Neural cell (in vitro differentiated cells): Measurements from ENCODE around the gene ZC3H15. TPM values are rescaled to one million over a fixed set of nuclear protein-coding genes. Genes with fewer than 3 reads are reported as not detected.
"Not testable (repeated sequence)": the region's sequence is repeated elsewhere in the genome, so short reads cannot be mapped to it uniquely, and the experiment has no call there.

Experiments used
- H2AFZ ChIP-seq: fragments of 200-600, 300-800 bp; sonication (generic), shearing (Covaris generic); 2 replicates; pipeline ENCODE4 v1.6.0; 2014; ENCODE audit warnings: low read depth, mild to moderate bottlenecking, antibody characterized with exemption, low read length, moderate library complexity
- H3F3A ChIP-seq: fragments of 200-600 bp; shearing (Covaris generic); 2 replicates; pipeline ENCODE4 v1.6.1; 2016; ENCODE audit warnings: mild to moderate bottlenecking, moderate library complexity, mixed read lengths, antibody characterized with exemption, low read length; ENCODE audit not compliant: insufficient read depth, poor library complexity, severe bottlenecking
- H3K27ac ChIP-seq: fragments of 200-600, 300-800 bp; sonication (generic), shearing (Covaris generic); 2 replicates; pipeline ENCODE4 v1.5.1; 2014; ENCODE audit warnings: mild to moderate bottlenecking, low read length, moderate library complexity
- H3K27me3 ChIP-seq: fragments of 300-800, 200-600 bp; sonication (generic), shearing (Covaris generic); 2 replicates; pipeline ENCODE4 v1.6.0; 2014; ENCODE audit warnings: mild to moderate bottlenecking, low read depth, low read length, moderate library complexity; ENCODE audit not compliant: insufficient read depth
- H3K36me3 ChIP-seq: fragments of 300-800, 200-600 bp; sonication (generic), shearing (Covaris generic); 2 replicates; pipeline ENCODE4 v1.5.1; 2014; ENCODE audit warnings: mild to moderate bottlenecking, antibody characterized with exemption, low read length, moderate library complexity; ENCODE audit not compliant: insufficient read depth
- H3K4me2 ChIP-seq: fragments of 300-800, 200-600 bp; sonication (generic), shearing (Covaris generic); 2 replicates; pipeline ENCODE4 v1.6.0; 2014; ENCODE audit warnings: mild to moderate bottlenecking, low read length
- H3K4me3 ChIP-seq: fragments of 300-800, 200-600 bp; sonication (generic), shearing (Covaris generic); 2 replicates; pipeline ENCODE4 v1.5.1; 2014; ENCODE audit warnings: mild to moderate bottlenecking, low read length, moderate library complexity
- H3K79me2 ChIP-seq: fragments of 200-600 bp; shearing (Covaris generic); replicated peaks from 2 replicates; pipeline ENCODE4 v1.6.0; 2014; ENCODE audit warnings: mild to moderate bottlenecking, low read length, moderate library complexity; ENCODE audit not compliant: insufficient read depth
- H3K9ac ChIP-seq: fragments of 300-800, 200-600 bp; sonication (generic), shearing (Covaris generic); 2 replicates; pipeline ENCODE4 v1.6.1; 2016; ENCODE audit warnings: mild to moderate bottlenecking, low read length, mixed read lengths
- H3K9me2 ChIP-seq: fragments of 200-600 bp; shearing (Covaris generic); 2 replicates; pipeline ENCODE4 v1.6.1; 2016; ENCODE audit warnings: mild to moderate bottlenecking, low read length, mixed read lengths; ENCODE audit not compliant: insufficient read depth
- H3K9me3 ChIP-seq: fragments of 200-600, 300-800 bp; sonication (generic), shearing (Covaris generic); 2 replicates; pipeline ENCODE4 v1.6.1; 2016; ENCODE audit warnings: mild to moderate bottlenecking, mixed run types, low read length, moderate library complexity, mixed read lengths
- H4K20me1 ChIP-seq: fragments of 200-600 bp; shearing (Covaris generic); 2 replicates; pipeline ENCODE4 v1.6.1; 2016; ENCODE audit warnings: mild to moderate bottlenecking, mixed run types; ENCODE audit not compliant: insufficient read depth
- CTCF ChIP-seq: fragments of 450-650 bp; IDR thresholded peaks from 2 replicates; pipeline ENCODE4 v1.5.1; 2014; ENCODE audit warnings: antibody characterized with exemption, mild to moderate bottlenecking, moderate library complexity; ENCODE audit not compliant: poor library complexity, severe bottlenecking
- EP300 ChIP-seq: fragments of 450-650 bp; conservative IDR thresholded peaks from 2 replicates; pipeline ENCODE4 v1.6.1; 2014; ENCODE audit warnings: antibody characterized with exemption, mild to moderate bottlenecking, moderate library complexity; ENCODE audit not compliant: poor library complexity, severe bottlenecking
- EZH2 ChIP-seq: fragments of 200-600, 300-800 bp; shearing (Covaris generic), sonication (generic); IDR thresholded peaks from 2 replicates; pipeline ENCODE4 v1.6.1; 2014; ENCODE audit warnings: antibody characterized with exemption, low read length, borderline replicate concordance, mild to moderate bottlenecking; ENCODE audit not compliant: insufficient read depth, poor library complexity, severe bottlenecking
- MXI1 ChIP-seq: fragments of 450-650 bp; conservative IDR thresholded peaks from 2 replicates; pipeline ENCODE4 v1.6.1; 2014; ENCODE audit warnings: antibody characterized with exemption, mild to moderate bottlenecking; ENCODE audit not compliant: poor library complexity, severe bottlenecking
- POLR2AphosphoS5 ChIP-seq: IDR thresholded peaks from 2 replicates; pipeline ENCODE4 v1.6.1; 2012
- RAD21 ChIP-seq: fragments of 450-650 bp; conservative IDR thresholded peaks from 2 replicates; pipeline ENCODE4 v1.6.1; 2014; ENCODE audit warnings: antibody characterized with exemption, mild to moderate bottlenecking, moderate library complexity
- REST ChIP-seq: IDR thresholded peaks from 2 replicates; pipeline ENCODE4 v1.6.1; 2012; ENCODE audit warnings: borderline replicate concordance
- SMC3 ChIP-seq: fragments of 450-650 bp; conservative IDR thresholded peaks from 2 replicates; pipeline ENCODE4 v1.6.1; 2014; ENCODE audit warnings: antibody characterized with exemption, mild to moderate bottlenecking, moderate library complexity; ENCODE audit not compliant: poor library complexity
- TAF1 ChIP-seq: IDR thresholded peaks from 2 replicates; pipeline ENCODE4 v1.6.1; 2012; ENCODE audit warnings: low read depth
- polyA minus RNA-seq: library from RNA; depleted of rRNA, polyadenylated mRNA; stranded (reverse); fragments of >200 nt; gene quantifications from 2 replicates; pipeline ENCODE4 v1.2.3, GENCODE V29; 2014
- polyA plus RNA-seq: library from polyadenylated mRNA; depleted of rRNA; stranded (reverse); fragments of >200 nt; gene quantifications from 2 replicates; pipeline ENCODE4 v1.2.3, GENCODE V29; 2014

The ZC3H15 gene
- polyA plus RNA-seq (122 and 149 TPM in 2 replicates), polyA minus RNA-seq (105 and 108 TPM in 2 replicates)

GRCh38 chr2:186485871-186486650 lies at the start of gene ZC3H15:
Gene ZC3H15 (plus strand): TSS chr2:186486260. CDS start chr2:186486383, 123 bp downstream.
- H3K79me2 ChIP-seq, result peaks cover 46% of the 10 kb centered on the region
- H3K9ac ChIP-seq, result peak within 1 kb of the TSS; percentile 90
- no peaks in the 10 kb centered on the region for H4K20me1 ChIP-seq
- peak within 1 kb of the TSS; percentile 85 for H3K4me3 ChIP-seq
- H3K27me3 ChIP-seq, result no peaks in the 10 kb centered on the region
- no peaks in the 10 kb centered on the region for H3K9me2 ChIP-seq
- no peaks in the 10 kb centered on the region for H3F3A ChIP-seq
- TF ChIP-seq MXI1 (peak; percentile 93), EP300 (peak; percentile 78), TAF1 (peak; percentile 82), REST (peak; percentile 80), RAD21 (no peak), CTCF (no peak), EZH2 (no peak), POLR2AphosphoS5 (peak; percentile 96), SMC3 (peak; percentile 21)
- peak within 1 kb of the TSS; percentile 93 for H2AFZ ChIP-seq
- H3K9me3 ChIP-seq, result no peaks in the 10 kb centered on the region
- H3K4me2 ChIP-seq, result peak within 1 kb of the TSS; percentile 99
- H3K27ac ChIP-seq, result peak within 1 kb of the TSS; percentile 94
- no peaks in the 10 kb centered on the region for H3K36me3 ChIP-seq

- H2AFZ ChIP-seq, result no peak overlapping the region
- TF ChIP-seq EZH2 (no peak), SMC3 (no peak), REST (no peak), CTCF (no peak), TAF1 (no peak), POLR2AphosphoS5 (no peak), EP300 (no peak), MXI1 (no peak), RAD21 (no peak)
Observed at GRCh38 chr2:186437719-186438118, 48.3 kb upstream of the ZC3H15 start.

GRCh38 chr2:186439673-186440095 lies 46.4 kb upstream of the ZC3H15 start:
- H3K27ac ChIP-seq, H4K20me1 ChIP-seq, H3K9me2 ChIP-seq, H3K79me2 ChIP-seq, H3K36me3 ChIP-seq, H3K9ac ChIP-seq, H3K4me3 ChIP-seq, H3K9me3 ChIP-seq, H3K4me2 ChIP-seq, H3K27me3 ChIP-seq, H2AFZ ChIP-seq, H3F3A ChIP-seq: not testable (repeated sequence)

More at GRCh38 chr2:186437719-186438118, 48.3 kb upstream of the ZC3H15 start:
- Histone ChIP-seq H3K9me2 (no peaks in the 10 kb centered on the region), H3K27ac (no peak overlapping the region), H3K36me3 (no peaks in the 10 kb centered on the region), H3F3A (no peaks in the 10 kb centered on the region), H4K20me1 (no peaks in the 10 kb centered on the region), H3K4me2 (no peak overlapping the region), H3K4me3 (no peak overlapping the region), H3K79me2 (peaks cover 3% of the 10 kb centered on the region), H3K9me3 (peaks cover 6% of the 10 kb centered on the region), H3K9ac (no peak overlapping the region), H3K27me3 (no peaks in the 10 kb centered on the region)
